Cardiac fibroblast (primary cell): Measurements from ENCODE around the gene TCEAL6.
"Not testable (repeated sequence)": the region's sequence is repeated elsewhere in the genome, so short reads cannot be mapped to it uniquely, and the experiment has no call there.

Experiments used
- DNase-seq, 2 donors: peaks; one replicate each; pipeline versions ENCODE4 v3.0.0 to v3.0.0-alpha.2; 2010; ENCODE audit warnings: low read depth in 2 of 2
- H3K4me3 ChIP-seq, 2 donors: replicated peaks in 1 of 2; 1 replicate in 1 of 2; 2 replicates in 1 of 2; pipeline ENCODE4 v1.5.1; 2011; ENCODE audit warnings: low read depth in 2 of 2, low read length in 2 of 2, mild to moderate bottlenecking in 2 of 2, moderate library complexity in 1 of 2
- CTCF ChIP-seq: IDR thresholded peaks from one replicate; pipeline ENCODE4 v1.5.1; 2011; ENCODE audit warnings: low read depth, mild to moderate bottlenecking, low read length, inconsistent platforms

Gene TCEAL6

GRCh38 chrX:102129473-102129872, 12.8 kb downstream of the TCEAL6 start:
- TF ChIP-seq CTCF: peak; percentile 24
- DNase-seq: peak; percentile 7 to 26
- no peak overlapping the region for H3K4me3 ChIP-seq

GRCh38 chrX:102126863-102127262, 15.4 kb downstream of the TCEAL6 start:
- DNase-seq: no peak
- H3K4me3 ChIP-seq: no peak overlapping the region
- TF ChIP-seq CTCF: no peak

GRCh38 chrX:102126080-102126818, 16.0 kb downstream of the TCEAL6 start:
- not testable (repeated sequence) for H3K4me3 ChIP-seq, DNase-seq

GRCh38 chrX:102125436-102125835, 16.8 kb downstream of the TCEAL6 start, which contains the start of gene TCEAL2:
TCEAL2 (plus strand) TSS chrX:102125679; CDS start chrX:102126831, 1,152 bp downstream.
- not testable (repeated sequence) for DNase-seq, H3K4me3 ChIP-seq

- not testable (repeated sequence) for DNase-seq, H3K4me3 ChIP-seq
Observed at GRCh38 chrX:102125014-102125413, 17.3 kb downstream of the TCEAL6 start.

- no peak for DNase-seq
- H3K4me3 ChIP-seq: no peak overlapping the region
- TF ChIP-seq CTCF: no peak
Observed at GRCh38 chrX:102115748-102116147, 26.5 kb downstream of the TCEAL6 start.

- TF ChIP-seq CTCF: no peak
Observed at GRCh38 chrX:102113367-102113766, 28.9 kb downstream of the TCEAL6 start.

More at GRCh38 chrX:102113367-102113766, 28.9 kb downstream of the TCEAL6 start:
- no peak for DNase-seq
- no peak overlapping the region for H3K4me3 ChIP-seq
